Measurements from ENCODE around the gene ALKBH1. TPM values are rescaled to one million over a fixed set of nuclear protein-coding genes. Genes with fewer than 3 reads are reported as not detected.

ALKBH1 gene
- total and polyA plus RNA-seq, 3 experiments from 2014 or later = 8.8 to 19.4 (median 18.6) TPM

- Mint-ChIP-seq H3K27me3 (no peaks in the 10 kb centered on the region), H3K9me3 (no peaks in the 10 kb centered on the region), H3K4me1 (peaks cover 0 to 4% (median 2%) of the 10 kb centered on the region in 3 donors), H3K36me3 (peaks cover 14 to 91% (median 31%) of the 10 kb centered on the region in 3 donors), H3K4me3 (no peak overlapping the region), H3K27ac (peak overlapping the region in 4 of 8 donors; percentile 23 to 61 (median 42))
- no peak for DNase-seq
- Histone ChIP-seq H3K4me3 (ENCODE audit: low read length) (no peak overlapping the region), H3K9me3 (ENCODE audit: low read length) (no peaks in the 10 kb centered on the region), H3K36me3 (ENCODE audit: insufficient read depth, low read length) (peaks cover 79% of the 10 kb centered on the region), H3K27me3 (ENCODE audit: insufficient read depth, low read length, poor library complexity, severe bottlenecking) (no peaks in the 10 kb centered on the region), H3K27ac (ENCODE audit: low read depth, low read length) (no peak overlapping the region), H3K4me1 (ENCODE audit: insufficient read depth, low read length) (no peaks in the 10 kb centered on the region)
- CTCF ChIA-PET = no interaction called here
- POLR2A ChIA-PET = no interaction called here
Measured at GRCh38 chr14:77730976-77731497, 23.2 kb upstream of the ALKBH1 start.

GRCh38 chr14:77722301-77722700 lies 14.5 kb upstream of the ALKBH1 start:
- no peaks in the 10 kb centered on the region for H3K4me1 ChIP-seq (ENCODE audit: insufficient read depth, low read length)
- Mint-ChIP-seq H3K4me3 (no peak overlapping the region), H3K36me3 (peaks cover 5 to 89% (median 27%) of the 10 kb centered on the region in 3 donors), H3K9me3 (no peaks in the 10 kb centered on the region), H3K27ac (peak overlapping the region in 4 of 8 donors; percentile 0 to 84 (median 40)), H3K27me3 (no peaks in the 10 kb centered on the region), H3K4me1 (peaks cover 0 to 1% (median 0%) of the 10 kb centered on the region in 3 donors)
- no peaks in the 10 kb centered on the region for H3K9me3 ChIP-seq (ENCODE audit: low read length)
- H3K36me3 ChIP-seq (ENCODE audit: insufficient read depth, low read length) = peaks cover 59% of the 10 kb centered on the region
- no peak overlapping the region for H3K27ac ChIP-seq (ENCODE audit: low read depth, low read length)
- no peaks in the 10 kb centered on the region for H3K27me3 ChIP-seq (ENCODE audit: insufficient read depth, low read length, poor library complexity, severe bottlenecking)
- CTCF ChIA-PET = no interaction called here
- DNase-seq = no peak
- no peak overlapping the region for H3K4me3 ChIP-seq (ENCODE audit: low read length)
- POLR2A ChIA-PET = no interaction called here

- DNase-seq = no peak
- H3K36me3 ChIP-seq (ENCODE audit: insufficient read depth, low read length) = peaks cover 59% of the 10 kb centered on the region
- Mint-ChIP-seq H3K4me3 (no peak overlapping the region), H3K27ac (no peak overlapping the region), H3K9me3 (no peaks in the 10 kb centered on the region), H3K36me3 (peaks cover 5 to 85% (median 28%) of the 10 kb centered on the region in 3 donors), H3K27me3 (no peaks in the 10 kb centered on the region), H3K4me1 (no peaks in the 10 kb centered on the region)
- H3K4me3 ChIP-seq (ENCODE audit: low read length) = no peak overlapping the region
- no peaks in the 10 kb centered on the region for H3K27me3 ChIP-seq (ENCODE audit: insufficient read depth, low read length, poor library complexity, severe bottlenecking)
- POLR2A ChIA-PET = no interaction called here
- CTCF ChIA-PET = no interaction called here
- no peak overlapping the region for H3K27ac ChIP-seq (ENCODE audit: low read depth, low read length)
- no peaks in the 10 kb centered on the region for H3K9me3 ChIP-seq (ENCODE audit: low read length)
- H3K4me1 ChIP-seq (ENCODE audit: insufficient read depth, low read length) = no peaks in the 10 kb centered on the region
Measured at GRCh38 chr14:77721437-77721836, 13.6 kb upstream of the ALKBH1 start.

- POLR2A ChIA-PET = no interaction called here
Measured at GRCh38 chr14:77717608-77718305, 9.9 kb upstream of the ALKBH1 start.

GRCh38 chr14:77714926-77715325 lies 7.1 kb upstream of the ALKBH1 start:
- DNase-seq = no peak
- no peak overlapping the region for H3K27ac ChIP-seq (ENCODE audit: low read depth, low read length)
- H3K4me3 Mint-ChIP-seq = no peak overlapping the region
- no peaks in the 10 kb centered on the region for H3K9me3 Mint-ChIP-seq
- H3K27me3 Mint-ChIP-seq = no peaks in the 10 kb centered on the region
- H3K36me3 Mint-ChIP-seq = peaks cover 0 to 81% (median 16%) of the 10 kb centered on the region in 3 donors
- no peak overlapping the region for H3K4me3 ChIP-seq (ENCODE audit: low read length)
- POLR2A ChIA-PET = no interaction called here
- H3K36me3 ChIP-seq (ENCODE audit: insufficient read depth, low read length) = peaks cover 53% of the 10 kb centered on the region
- no peaks in the 10 kb centered on the region for H3K9me3 ChIP-seq (ENCODE audit: low read length)
- H3K4me1 ChIP-seq (ENCODE audit: insufficient read depth, low read length) = no peaks in the 10 kb centered on the region
- no peaks in the 10 kb centered on the region for H3K27me3 ChIP-seq (ENCODE audit: insufficient read depth, low read length, poor library complexity, severe bottlenecking)
- H3K27ac Mint-ChIP-seq = peak overlapping the region in 5 of 8 donors; percentile 18 to 86 (median 19)
- peaks cover 13 to 24% (median 23%) of the 10 kb centered on the region in 3 donors for H3K4me1 Mint-ChIP-seq
- CTCF ChIA-PET = no interaction called here

More at GRCh38 chr14:77717608-77718305, 9.9 kb upstream of the ALKBH1 start:
- Histone ChIP-seq H3K36me3 (ENCODE audit: insufficient read depth, low read length) (peaks cover 63% of the 10 kb centered on the region), H3K27me3 (ENCODE audit: insufficient read depth, low read length, poor library complexity, severe bottlenecking) (no peaks in the 10 kb centered on the region), H3K27ac (ENCODE audit: low read depth, low read length) (no peak overlapping the region), H3K4me1 (ENCODE audit: insufficient read depth, low read length) (no peaks in the 10 kb centered on the region), H3K9me3 (ENCODE audit: low read length) (no peaks in the 10 kb centered on the region), H3K4me3 (ENCODE audit: low read length) (no peak overlapping the region)
- peaks cover 5 to 14% (median 14%) of the 10 kb centered on the region in 3 donors for H3K4me1 Mint-ChIP-seq
- no peak overlapping the region for H3K4me3 Mint-ChIP-seq
- no peaks in the 10 kb centered on the region for H3K27me3 Mint-ChIP-seq
- no peak overlapping the region for H3K27ac Mint-ChIP-seq
- peaks cover 0 to 84% (median 27%) of the 10 kb centered on the region in 3 donors for H3K36me3 Mint-ChIP-seq
- DNase-seq = no peak
- no peaks in the 10 kb centered on the region for H3K9me3 Mint-ChIP-seq
- CTCF ChIA-PET = no interaction called here

- Mint-ChIP-seq H3K4me3 (peak overlapping the region in 5 of 7 donors; percentile 8 to 92 (median 25)), H3K27me3 (no peaks in the 10 kb centered on the region), H3K9me3 (no peaks in the 10 kb centered on the region), H3K27ac (peak overlapping the region in 6 of 8 donors; percentile 13 to 90 (median 68)), H3K36me3 (peaks cover 0 to 59% (median 6%) of the 10 kb centered on the region in 3 donors), H3K4me1 (peaks cover 47 to 62% (median 60%) of the 10 kb centered on the region in 3 donors)
- H3K4me1 ChIP-seq (ENCODE audit: insufficient read depth, low read length) = peaks cover 29% of the 10 kb centered on the region
- ChIA-PET POLR2A (no interaction called here), CTCF (no interaction called here)
- H3K4me3 ChIP-seq (ENCODE audit: low read length) = no peak overlapping the region
- H3K9me3 ChIP-seq (ENCODE audit: low read length) = no peaks in the 10 kb centered on the region
- H3K27ac ChIP-seq (ENCODE audit: low read depth, low read length) = no peak overlapping the region
- H3K36me3 ChIP-seq (ENCODE audit: insufficient read depth, low read length) = peaks cover 22% of the 10 kb centered on the region
- DNase-seq = no peak
- no peaks in the 10 kb centered on the region for H3K27me3 ChIP-seq (ENCODE audit: insufficient read depth, low read length, poor library complexity, severe bottlenecking)
Measured at GRCh38 chr14:77710364-77710763, 2.5 kb upstream of the ALKBH1 start.

- H3K4me1 Mint-ChIP-seq = peaks cover 50 to 59% (median 56%) of the 10 kb centered on the region in 3 donors
- no peaks in the 10 kb centered on the region for H3K27me3 Mint-ChIP-seq
- Histone ChIP-seq H3K9me3 (ENCODE audit: low read length) (no peaks in the 10 kb centered on the region), H3K27me3 (ENCODE audit: insufficient read depth, low read length, poor library complexity, severe bottlenecking) (no peaks in the 10 kb centered on the region), H3K4me1 (ENCODE audit: insufficient read depth, low read length) (peaks cover 29% of the 10 kb centered on the region), H3K27ac (ENCODE audit: low read depth, low read length) (no peak overlapping the region), H3K36me3 (ENCODE audit: insufficient read depth, low read length) (peaks cover 17% of the 10 kb centered on the region), H3K4me3 (ENCODE audit: low read length) (peak overlapping the region; percentile 97)
- peaks cover 0 to 56% (median 3%) of the 10 kb centered on the region in 3 donors for H3K36me3 Mint-ChIP-seq
- peak overlapping the region; percentile 33 to 97 (median 72) for H3K27ac Mint-ChIP-seq
- no peak for DNase-seq
- ChIA-PET CTCF (no interaction called here), POLR2A (no interaction called here)
- no peaks in the 10 kb centered on the region for H3K9me3 Mint-ChIP-seq
- H3K4me3 Mint-ChIP-seq = peak overlapping the region; percentile 84 to 99 (median 93)
Measured at GRCh38 chr14:77709412-77709811, 1.6 kb upstream of the ALKBH1 start.

- H3K36me3 Mint-ChIP-seq = peaks cover 0 to 59% (median 3%) of the 10 kb centered on the region in 3 donors
Measured at GRCh38 chr14:77708749-77709148, 926 bp upstream of the ALKBH1 start.

More at GRCh38 chr14:77708749-77709148, 926 bp upstream of the ALKBH1 start:
- H3K27me3 Mint-ChIP-seq = no peaks in the 10 kb centered on the region
- Histone ChIP-seq H3K4me3 (ENCODE audit: low read length) (peak overlapping the region; percentile 97), H3K36me3 (ENCODE audit: insufficient read depth, low read length) (peaks cover 21% of the 10 kb centered on the region), H3K9me3 (ENCODE audit: low read length) (no peaks in the 10 kb centered on the region), H3K27ac (ENCODE audit: low read depth, low read length) (peak overlapping the region; percentile 81), H3K27me3 (ENCODE audit: insufficient read depth, low read length, poor library complexity, severe bottlenecking) (no peaks in the 10 kb centered on the region), H3K4me1 (ENCODE audit: insufficient read depth, low read length) (peaks cover 29% of the 10 kb centered on the region)
- CTCF ChIA-PET = no interaction called here
- POLR2A ChIA-PET = interaction anchor here (1.7 kb wide), 1 partner anchor 51 kb away, joined by 4 read pairs; no protein-coding TSS in a partner anchor
- peak overlapping the region; percentile 84 to 99 (median 93) for H3K4me3 Mint-ChIP-seq
- peaks cover 50 to 59% (median 56%) of the 10 kb centered on the region in 3 donors for H3K4me1 Mint-ChIP-seq
- H3K9me3 Mint-ChIP-seq = no peaks in the 10 kb centered on the region
- H3K27ac Mint-ChIP-seq = peak overlapping the region; percentile 56 to 99 (median 95)
- DNase-seq = no peak
